Chondrocyte (in vitro differentiated cells): ENCODE data around the gene LGALS12. TPM values are rescaled to one million over a fixed set of nuclear protein-coding genes. Genes with fewer than 3 reads are reported as not detected.

Source experiments
- DNase-seq: peaks from one replicate; pipeline ENCODE4 v3.0.0; 2021; ENCODE audit warnings: mixed read lengths, low spot score
- H3K27ac Mint-ChIP-seq: one replicate; pipeline ENCODE4 v1.8.0; 2021; ENCODE audit warnings: mild to moderate bottlenecking, moderate library complexity, mixed read lengths; ENCODE audit not compliant: unreplicated experiment
- H3K27me3 Mint-ChIP-seq: 2 replicates; pipeline ENCODE4 v1.8.0; 2021; ENCODE audit warnings: low read depth, mixed read lengths
- H3K36me3 Mint-ChIP-seq: 2 replicates; pipeline ENCODE4 v1.8.0; 2021; ENCODE audit warnings: low read depth, mixed read lengths
- H3K4me1 Mint-ChIP-seq: 2 replicates; pipeline ENCODE4 v1.8.0; 2021; ENCODE audit warnings: low read depth, mild to moderate bottlenecking, mixed read lengths
- H3K4me3 Mint-ChIP-seq: one replicate; pipeline ENCODE4 v1.8.0; 2021; ENCODE audit warnings: mild to moderate bottlenecking, moderate library complexity, mixed read lengths; ENCODE audit not compliant: unreplicated experiment
- H3K9me3 Mint-ChIP-seq: 2 replicates; pipeline ENCODE4 v1.8.0; 2021; ENCODE audit warnings: low read depth, mixed read lengths
- CTCF ChIP-seq: fragments of 200-600 bp; sonication (generic); IDR thresholded peaks from 2 replicates; pipeline ENCODE4 v1.5.0; 2021; ENCODE audit warnings: antibody characterized with exemption, mild to moderate bottlenecking, moderate library complexity
- total RNA-seq: library from RNA; stranded (reverse); gene quantifications from 3 replicates; pipeline ENCODE4 v1.2.1, GENCODE V29; 2021

LGALS12 gene
- total RNA-seq, 1 donor from 2014 or later, result not detected

DNA sequence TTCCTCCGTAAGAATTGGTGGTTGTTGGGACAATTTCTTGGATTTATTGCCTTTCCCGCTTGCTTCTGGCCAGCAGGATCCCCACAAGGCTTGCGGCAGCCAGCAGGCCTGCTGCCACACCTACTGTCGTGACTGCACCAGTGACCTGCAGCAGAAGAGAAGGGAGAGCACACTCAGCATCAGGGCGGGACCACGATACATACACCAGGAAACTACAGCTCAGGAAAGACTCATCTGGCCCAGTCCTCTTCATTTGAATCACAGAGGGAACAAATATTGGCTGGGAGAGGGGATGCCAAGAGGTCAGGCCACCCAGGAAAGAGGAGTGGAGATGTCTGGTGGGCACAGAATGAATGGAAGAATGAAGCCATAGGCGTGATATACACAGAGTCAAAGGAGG, 47.0 kb downstream of the LGALS12 start:
- DNase-seq, result no peak
- Mint-ChIP-seq H3K4me3 (no peak overlapping the region), H3K27me3 (peaks cover 29% of the 10 kb centered on the region), H3K4me1 (peaks cover 4% of the 10 kb centered on the region), H3K9me3 (no peaks in the 10 kb centered on the region), H3K27ac (no peak overlapping the region), H3K36me3 (peaks cover 2% of the 10 kb centered on the region)
- TF ChIP-seq CTCF, result no peak

GRCh38 chr11:63553759-63554158, 47.9 kb downstream of the LGALS12 start:
- no peak for TF ChIP-seq CTCF
- no peak for DNase-seq
- Mint-ChIP-seq H3K36me3 (peaks cover 2% of the 10 kb centered on the region), H3K27me3 (peaks cover 30% of the 10 kb centered on the region), H3K4me1 (peaks cover 4% of the 10 kb centered on the region), H3K27ac (no peak overlapping the region), H3K9me3 (no peaks in the 10 kb centered on the region), H3K4me3 (no peak overlapping the region)

GRCh38 chr11:63554877-63555223, 49.0 kb downstream of the LGALS12 start:
- H3K9me3 Mint-ChIP-seq, result no peaks in the 10 kb centered on the region
- DNase-seq, result no peak
- no peak for TF ChIP-seq CTCF
- peaks cover 30% of the 10 kb centered on the region for H3K27me3 Mint-ChIP-seq
- peaks cover 4% of the 10 kb centered on the region for H3K4me1 Mint-ChIP-seq
- H3K4me3 Mint-ChIP-seq, result no peak overlapping the region
- peaks cover 2% of the 10 kb centered on the region for H3K36me3 Mint-ChIP-seq
- H3K27ac Mint-ChIP-seq, result no peak overlapping the region

- H3K27ac Mint-ChIP-seq, result no peak overlapping the region
- H3K36me3 Mint-ChIP-seq, result peaks cover 2% of the 10 kb centered on the region
- no peak overlapping the region for H3K4me3 Mint-ChIP-seq
- H3K27me3 Mint-ChIP-seq, result peaks cover 30% of the 10 kb centered on the region
- no peak for TF ChIP-seq CTCF
- no peak for DNase-seq
- peaks cover 9% of the 10 kb centered on the region for H3K4me1 Mint-ChIP-seq
- no peaks in the 10 kb centered on the region for H3K9me3 Mint-ChIP-seq
These were observed 50.6 kb downstream of the LGALS12 start for GRCh38 chr11:63556404-63557013.

- Mint-ChIP-seq H3K4me1 (peaks cover 9% of the 10 kb centered on the region), H3K36me3 (peaks cover 2% of the 10 kb centered on the region), H3K9me3 (no peaks in the 10 kb centered on the region), H3K27ac (no peak overlapping the region), H3K4me3 (no peak overlapping the region), H3K27me3 (peaks cover 30% of the 10 kb centered on the region)
- no peak for DNase-seq
- no peak for TF ChIP-seq CTCF
These were observed 51.7 kb downstream of the LGALS12 start for GRCh38 chr11:63557570-63557969.
